T-helper 2 cell treated with Interferon-gamma antibody and Interleukin-4, amounts not matched to agents 5 μg/mL and 100 μg/mL, for 36 hours (primary cell): ENCODE results near the gene FARP1.
A peak's percentile ranks its signal among the peaks of the same experiment; 100 is the strongest.
"Not testable (repeated sequence)": the region's sequence is repeated elsewhere in the genome, so short reads cannot be mapped to it uniquely, and the experiment has no call there.

Source experiments
- DNase-seq: peaks from one replicate; pipeline ENCODE4 v3.0.0; 2021; ENCODE audit warnings: low spot score
- H3K27ac Mint-ChIP-seq: one replicate; pipeline ENCODE4 v1.8.0; 2021; ENCODE audit warnings: mild to moderate bottlenecking, mixed read lengths
- H3K27me3 Mint-ChIP-seq: one replicate; pipeline ENCODE4 v1.8.0; 2021; ENCODE audit warnings: low read depth, mixed read lengths
- H3K36me3 Mint-ChIP-seq: one replicate; pipeline ENCODE4 v1.8.0; 2021; ENCODE audit warnings: low read depth, mixed read lengths
- H3K4me1 Mint-ChIP-seq: one replicate; pipeline ENCODE4 v1.8.0; 2021; ENCODE audit warnings: low read depth, mixed read lengths
- H3K4me3 Mint-ChIP-seq: one replicate; pipeline ENCODE4 v1.8.0; 2022; ENCODE audit warnings: mild to moderate bottlenecking, moderate library complexity, mixed read lengths
- H3K9me3 Mint-ChIP-seq: one replicate; pipeline ENCODE4 v1.8.0; 2021; ENCODE audit warnings: mixed read lengths

The FARP1 gene

GRCh38 chr13:98411617-98412265, 268.8 kb downstream of the FARP1 start:
- Mint-ChIP-seq H3K27me3 (peaks cover 9% of the 10 kb centered on the region), H3K36me3 (no peaks in the 10 kb centered on the region), H3K4me1 (peaks cover 5% of the 10 kb centered on the region), H3K27ac (no peak overlapping the region), H3K9me3 (no peaks in the 10 kb centered on the region), H3K4me3 (peak overlapping the region; percentile 54)
- DNase-seq = no peak

GRCh38 chr13:98413278-98413677, 270.4 kb downstream of the FARP1 start:
- H3K4me3 Mint-ChIP-seq, DNase-seq, H3K36me3 Mint-ChIP-seq, H3K4me1 Mint-ChIP-seq, H3K27ac Mint-ChIP-seq, H3K9me3 Mint-ChIP-seq, H3K27me3 Mint-ChIP-seq: not testable (repeated sequence)

GRCh38 chr13:98413796-98414195, 270.9 kb downstream of the FARP1 start:
- H3K9me3 Mint-ChIP-seq = no peaks in the 10 kb centered on the region
- peaks cover 5% of the 10 kb centered on the region for H3K4me1 Mint-ChIP-seq
- no peak overlapping the region for H3K4me3 Mint-ChIP-seq
- H3K27me3 Mint-ChIP-seq = peaks cover 9% of the 10 kb centered on the region
- H3K36me3 Mint-ChIP-seq = no peaks in the 10 kb centered on the region
- H3K27ac Mint-ChIP-seq = no peak overlapping the region
- no peak for DNase-seq

GRCh38 chr13:98415326-98416070, 272.6 kb downstream of the FARP1 start:
- Mint-ChIP-seq H3K9me3 (no peaks in the 10 kb centered on the region), H3K4me3 (no peak overlapping the region), H3K4me1 (peaks cover 5% of the 10 kb centered on the region), H3K36me3 (no peaks in the 10 kb centered on the region), H3K27ac (no peak overlapping the region), H3K27me3 (peaks cover 9% of the 10 kb centered on the region)
- DNase-seq = no peak

GRCh38 chr13:98416408-98416807, 273.5 kb downstream of the FARP1 start:
- Mint-ChIP-seq H3K27ac (no peak overlapping the region), H3K4me1 (peaks cover 5% of the 10 kb centered on the region), H3K27me3 (peaks cover 6% of the 10 kb centered on the region), H3K9me3 (no peaks in the 10 kb centered on the region), H3K4me3 (no peak overlapping the region), H3K36me3 (no peaks in the 10 kb centered on the region)
- DNase-seq = no peak

GRCh38 chr13:98419786-98420553, 277.1 kb downstream of the FARP1 start:
- Mint-ChIP-seq H3K4me1 (no peaks in the 10 kb centered on the region), H3K27me3 (no peaks in the 10 kb centered on the region), H3K27ac (no peak overlapping the region), H3K9me3 (no peaks in the 10 kb centered on the region), H3K36me3 (no peaks in the 10 kb centered on the region), H3K4me3 (no peak overlapping the region)
- DNase-seq = no peak

GRCh38 chr13:98420554-98421175, 277.8 kb downstream of the FARP1 start:
- H3K4me1 Mint-ChIP-seq = no peaks in the 10 kb centered on the region
- no peaks in the 10 kb centered on the region for H3K36me3 Mint-ChIP-seq
- no peak overlapping the region for H3K27ac Mint-ChIP-seq
- no peak for DNase-seq
- no peak overlapping the region for H3K4me3 Mint-ChIP-seq
- H3K9me3 Mint-ChIP-seq = no peaks in the 10 kb centered on the region
- no peaks in the 10 kb centered on the region for H3K27me3 Mint-ChIP-seq

GRCh38 chr13:98422046-98422445, 279.2 kb downstream of the FARP1 start:
- Mint-ChIP-seq H3K27me3 (no peaks in the 10 kb centered on the region), H3K4me3 (no peak overlapping the region), H3K27ac (no peak overlapping the region), H3K4me1 (no peaks in the 10 kb centered on the region), H3K36me3 (no peaks in the 10 kb centered on the region), H3K9me3 (no peaks in the 10 kb centered on the region)
- no peak for DNase-seq

- H3K27me3 Mint-ChIP-seq = no peaks in the 10 kb centered on the region
- no peak overlapping the region for H3K27ac Mint-ChIP-seq
- H3K9me3 Mint-ChIP-seq = no peaks in the 10 kb centered on the region
- no peaks in the 10 kb centered on the region for H3K4me1 Mint-ChIP-seq
- no peak for DNase-seq
- no peak overlapping the region for H3K4me3 Mint-ChIP-seq
- no peaks in the 10 kb centered on the region for H3K36me3 Mint-ChIP-seq
Observed at GRCh38 chr13:98423417-98423816, 280.5 kb downstream of the FARP1 start.

- no peaks in the 10 kb centered on the region for H3K27me3 Mint-ChIP-seq
Observed at GRCh38 chr13:98427331-98427995, 284.6 kb downstream of the FARP1 start.

GRCh38 chr13:98428256-98428966, 285.5 kb downstream of the FARP1 start:
- Mint-ChIP-seq H3K9me3 (no peaks in the 10 kb centered on the region), H3K36me3 (no peaks in the 10 kb centered on the region), H3K4me1 (no peaks in the 10 kb centered on the region), H3K27me3 (no peaks in the 10 kb centered on the region), H3K27ac (no peak overlapping the region), H3K4me3 (no peak overlapping the region)
- DNase-seq = no peak

More at GRCh38 chr13:98427331-98427995, 284.6 kb downstream of the FARP1 start:
- no peaks in the 10 kb centered on the region for H3K9me3 Mint-ChIP-seq
- H3K36me3 Mint-ChIP-seq = no peaks in the 10 kb centered on the region
- no peak for DNase-seq
- no peak overlapping the region for H3K4me3 Mint-ChIP-seq
- no peak overlapping the region for H3K27ac Mint-ChIP-seq
- no peaks in the 10 kb centered on the region for H3K4me1 Mint-ChIP-seq

GRCh38 chr13:98429081-98429480, 286.2 kb downstream of the FARP1 start:
- Mint-ChIP-seq H3K4me1 (no peaks in the 10 kb centered on the region), H3K4me3 (no peak overlapping the region), H3K27ac (no peak overlapping the region), H3K36me3 (no peaks in the 10 kb centered on the region), H3K27me3 (no peaks in the 10 kb centered on the region), H3K9me3 (no peaks in the 10 kb centered on the region)
- DNase-seq = no peak

GRCh38 chr13:98429531-98429930, 286.6 kb downstream of the FARP1 start:
- Mint-ChIP-seq H3K27ac (no peak overlapping the region), H3K27me3 (no peaks in the 10 kb centered on the region), H3K4me3 (no peak overlapping the region), H3K9me3 (no peaks in the 10 kb centered on the region), H3K36me3 (no peaks in the 10 kb centered on the region), H3K4me1 (no peaks in the 10 kb centered on the region)
- no peak for DNase-seq
